Mucosa of rectum (tissue), 2 donors: ENCODE measurements around the gene SECISBP2.

Experiments used
- H3K27ac ChIP-seq, 2 donors: one replicate each; pipeline ENCODE4 v1.7.0; 2013; ENCODE audit warnings: inconsistent platforms in 2 of 2, low read depth in 2 of 2, low read length in 2 of 2
- H3K27me3 ChIP-seq, 2 donors: one replicate each; pipeline ENCODE4 v1.7.0; 2013; ENCODE audit warnings: low read length in 2 of 2; ENCODE audit not compliant: control insufficient read depth in 2 of 2, insufficient read depth in 2 of 2
- H3K36me3 ChIP-seq, 2 donors: one replicate each; pipeline ENCODE4 v1.7.0; 2013; ENCODE audit warnings: low read length in 2 of 2; ENCODE audit not compliant: control insufficient read depth in 2 of 2, insufficient read depth in 2 of 2
- H3K4me1 ChIP-seq, 2 donors: one replicate each; pipeline ENCODE4 v1.7.0; 2013; ENCODE audit warnings: low read length in 2 of 2, mild to moderate bottlenecking in 1 of 2; ENCODE audit not compliant: control insufficient read depth in 2 of 2, insufficient read depth in 2 of 2
- H3K4me3 ChIP-seq, 2 donors: one replicate each; pipeline ENCODE4 v1.7.0; 2013; ENCODE audit warnings: low read length in 2 of 2
- H3K9ac ChIP-seq, 2 donors: one replicate each; pipeline ENCODE4 v1.7.0; 2013; ENCODE audit warnings: low read length in 2 of 2, low read depth in 1 of 2, mild to moderate bottlenecking in 1 of 2
- H3K9me3 ChIP-seq, 2 donors: one replicate each; pipeline ENCODE4 v1.7.0; 2013; ENCODE audit warnings: low read length in 2 of 2; ENCODE audit not compliant: control insufficient read depth in 2 of 2
- donor health status: healthy.
- donor health status: Normal muscosa, but diverticular disease.

The SECISBP2 gene

DNA sequence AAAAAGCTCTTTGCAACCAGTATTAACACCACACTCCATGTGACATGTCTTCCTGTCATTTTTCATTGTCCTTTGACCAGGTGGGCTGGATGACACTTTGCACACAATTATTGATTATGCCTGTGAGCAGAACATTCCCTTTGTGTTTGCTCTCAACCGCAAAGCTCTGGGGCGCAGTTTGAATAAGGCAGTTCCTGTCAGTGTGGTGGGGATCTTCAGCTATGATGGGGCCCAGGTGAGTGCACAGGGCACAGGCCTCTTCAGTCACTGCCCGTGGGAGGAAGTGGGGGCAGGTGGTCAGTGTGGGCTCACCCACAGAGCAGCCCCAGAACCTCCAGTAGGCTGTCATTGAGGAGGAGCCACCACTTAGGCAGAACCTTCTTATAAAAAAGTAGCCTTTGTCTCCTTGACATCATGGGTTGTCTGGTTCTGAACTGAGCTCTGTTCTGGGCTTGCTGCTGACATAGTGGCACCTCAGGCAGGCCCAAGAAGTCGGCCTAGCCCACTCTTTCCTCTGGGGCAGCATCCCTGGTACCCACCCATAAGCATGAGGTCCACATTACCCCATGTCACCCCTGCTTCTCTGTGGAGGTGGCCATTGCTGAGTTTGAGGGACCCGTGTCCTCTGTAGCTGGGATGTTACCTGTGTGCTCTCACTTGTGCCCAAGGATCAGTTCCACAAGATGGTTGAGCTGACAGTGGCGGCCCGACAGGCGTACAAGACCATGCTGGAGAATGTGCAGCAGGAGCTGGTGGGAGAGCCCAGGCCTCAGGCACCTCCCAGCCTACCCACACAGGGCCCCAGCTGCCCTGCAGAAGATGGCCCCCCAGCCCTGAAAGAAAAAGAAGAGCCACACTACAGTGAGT, 39.3 kb downstream of the SECISBP2 start:
- no peaks in the 10 kb centered on the region for H3K9me3 ChIP-seq
- no peak overlapping the region for H3K9ac ChIP-seq
- H3K27me3 ChIP-seq, result no peaks in the 10 kb centered on the region
- H3K4me1 ChIP-seq, result no peaks in the 10 kb centered on the region
- no peak overlapping the region for H3K27ac ChIP-seq
- H3K4me3 ChIP-seq, result no peak overlapping the region
- H3K36me3 ChIP-seq, result peaks cover 76 to 92% of the 10 kb centered on the region in 2 donors

DNA sequence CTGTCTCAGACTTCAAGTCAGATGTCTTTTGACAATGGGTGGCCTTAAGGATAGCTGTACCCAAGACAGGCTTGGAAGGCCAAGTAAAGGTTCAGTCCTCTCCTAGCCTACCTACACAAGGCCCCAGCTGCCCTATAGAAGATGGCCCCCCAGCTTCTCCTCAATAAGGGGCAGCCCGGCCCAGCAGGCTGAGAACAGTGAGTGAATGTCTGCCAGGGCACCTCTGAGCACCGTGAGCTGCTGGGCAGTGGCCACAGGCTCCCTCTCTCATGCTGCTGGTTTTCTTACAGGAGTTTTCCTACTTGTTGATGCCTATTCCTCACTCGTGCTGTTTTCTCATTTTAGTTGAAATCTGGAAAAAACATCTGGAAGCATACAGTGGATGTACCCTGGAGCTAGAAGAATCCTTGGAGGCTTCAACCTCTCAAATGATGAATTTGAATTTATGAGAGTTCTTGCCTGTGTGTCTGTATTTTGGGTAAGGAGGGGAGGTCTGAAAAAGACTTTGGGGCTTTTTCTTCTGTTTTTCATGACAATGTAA, 40.1 kb downstream of the SECISBP2 start:
- H3K27ac ChIP-seq, result no peak overlapping the region
- no peaks in the 10 kb centered on the region for H3K9me3 ChIP-seq
- H3K4me3 ChIP-seq, result no peak overlapping the region
- peaks cover 70 to 85% of the 10 kb centered on the region in 2 donors for H3K36me3 ChIP-seq
- H3K4me1 ChIP-seq, result no peaks in the 10 kb centered on the region
- no peak overlapping the region for H3K9ac ChIP-seq
- H3K27me3 ChIP-seq, result no peaks in the 10 kb centered on the region

DNA sequence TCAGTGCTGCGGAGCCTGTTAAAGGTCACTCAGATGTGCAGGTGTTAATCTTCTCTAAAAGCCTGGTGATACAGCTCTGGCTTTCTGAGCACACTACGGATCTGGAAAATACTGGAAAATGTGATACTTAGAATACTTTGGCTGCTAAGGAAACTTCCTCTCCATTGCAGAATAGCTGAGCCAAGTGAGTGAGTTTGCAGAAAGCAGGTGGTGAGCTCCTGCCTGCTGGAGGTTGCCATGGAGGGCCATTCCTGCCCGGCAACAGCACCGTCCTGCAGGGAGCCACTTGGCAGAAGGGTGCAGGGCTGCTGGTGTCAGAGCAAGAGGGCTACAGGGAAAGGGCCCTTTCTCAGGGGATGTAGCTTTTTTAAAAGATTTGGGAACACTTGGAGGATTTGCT, 40.7 kb downstream of the SECISBP2 start:
- no peaks in the 10 kb centered on the region for H3K27me3 ChIP-seq
- H3K9me3 ChIP-seq, result no peaks in the 10 kb centered on the region
- H3K4me1 ChIP-seq, result no peaks in the 10 kb centered on the region
- no peak overlapping the region for H3K9ac ChIP-seq
- no peak overlapping the region for H3K27ac ChIP-seq
- H3K36me3 ChIP-seq, result peaks cover 68 to 80% of the 10 kb centered on the region in 2 donors
- no peak overlapping the region for H3K4me3 ChIP-seq

DNA sequence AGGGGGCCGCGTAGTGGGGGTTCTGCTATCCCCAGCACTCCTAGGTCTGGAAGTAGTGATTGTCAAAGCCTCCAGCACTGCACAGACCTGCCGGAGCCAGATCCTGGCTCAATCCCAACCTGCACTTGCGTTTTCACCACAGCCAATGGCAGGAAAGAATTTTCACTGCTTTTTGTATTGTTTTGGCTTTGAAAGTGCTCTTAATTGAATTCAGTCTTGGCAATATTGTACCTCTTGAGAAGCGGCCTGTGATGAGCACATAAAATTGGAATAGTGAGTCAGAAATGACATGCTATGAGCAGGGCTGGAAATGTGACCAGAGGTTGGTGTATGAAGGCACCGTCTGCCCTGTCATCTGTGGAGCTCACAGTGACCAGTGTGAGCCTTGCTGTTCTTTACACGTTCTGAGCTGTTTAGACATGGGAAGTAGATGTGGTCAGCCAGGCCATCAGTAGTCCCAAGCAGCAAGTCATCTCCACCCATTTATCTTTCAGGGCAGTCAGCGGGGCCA, 41.5 kb downstream of the SECISBP2 start:
- H3K36me3 ChIP-seq, result peaks cover 61 to 72% of the 10 kb centered on the region in 2 donors
- H3K4me3 ChIP-seq, result no peak overlapping the region
- H3K4me1 ChIP-seq, result no peaks in the 10 kb centered on the region
- no peaks in the 10 kb centered on the region for H3K9me3 ChIP-seq
- no peaks in the 10 kb centered on the region for H3K27me3 ChIP-seq
- no peak overlapping the region for H3K27ac ChIP-seq
- no peak overlapping the region for H3K9ac ChIP-seq

DNA sequence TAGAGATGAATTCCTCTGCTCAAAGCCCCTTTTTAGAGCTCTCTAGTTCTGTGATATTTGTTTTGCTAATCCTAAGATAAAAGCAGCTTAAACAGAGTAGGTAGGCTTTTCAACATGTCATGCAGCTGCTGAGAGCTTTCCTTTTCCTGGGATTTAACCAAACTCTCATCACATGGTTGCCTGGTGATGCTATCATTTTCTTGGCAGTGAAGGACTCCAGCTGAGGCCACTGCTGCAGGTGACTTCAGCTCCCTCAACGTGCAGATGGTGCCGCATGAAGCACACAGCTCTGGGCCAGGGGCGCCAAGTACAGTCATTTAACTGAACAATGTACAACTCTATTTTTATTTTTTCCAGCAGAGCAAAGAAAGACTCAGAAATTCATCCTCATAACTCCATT, 42.2 kb downstream of the SECISBP2 start:
- Histone ChIP-seq H3K4me1 (no peaks in the 10 kb centered on the region), H3K4me3 (no peak overlapping the region), H3K36me3 (peaks cover 59 to 66% of the 10 kb centered on the region in 2 donors), H3K9me3 (no peaks in the 10 kb centered on the region), H3K9ac (no peak overlapping the region), H3K27me3 (no peaks in the 10 kb centered on the region), H3K27ac (no peak overlapping the region)

DNA sequence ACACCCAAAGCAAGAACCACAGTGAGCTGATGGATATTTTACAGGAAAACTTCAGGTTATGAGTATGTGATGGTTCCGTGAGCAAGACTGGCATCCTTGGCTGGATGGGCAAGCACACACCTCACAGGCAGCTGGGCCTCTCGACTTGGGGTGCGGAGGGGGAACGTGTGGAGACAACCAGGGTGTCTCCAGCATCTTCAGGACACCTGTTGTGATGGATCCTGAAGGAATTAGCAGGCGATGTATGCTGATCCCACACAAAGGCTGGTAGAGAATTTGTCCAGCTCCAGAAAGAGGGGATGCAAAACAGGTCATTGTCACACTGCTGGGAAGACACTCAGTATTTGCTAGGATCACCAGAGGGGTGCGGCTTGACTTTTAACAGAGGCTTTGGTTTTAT, 42.7 kb downstream of the SECISBP2 start:
- Histone ChIP-seq H3K4me1 (no peaks in the 10 kb centered on the region), H3K27me3 (no peaks in the 10 kb centered on the region), H3K9me3 (no peaks in the 10 kb centered on the region), H3K27ac (no peak overlapping the region), H3K4me3 (no peak overlapping the region), H3K9ac (no peak overlapping the region), H3K36me3 (peaks cover 54 to 60% of the 10 kb centered on the region in 2 donors)

DNA sequence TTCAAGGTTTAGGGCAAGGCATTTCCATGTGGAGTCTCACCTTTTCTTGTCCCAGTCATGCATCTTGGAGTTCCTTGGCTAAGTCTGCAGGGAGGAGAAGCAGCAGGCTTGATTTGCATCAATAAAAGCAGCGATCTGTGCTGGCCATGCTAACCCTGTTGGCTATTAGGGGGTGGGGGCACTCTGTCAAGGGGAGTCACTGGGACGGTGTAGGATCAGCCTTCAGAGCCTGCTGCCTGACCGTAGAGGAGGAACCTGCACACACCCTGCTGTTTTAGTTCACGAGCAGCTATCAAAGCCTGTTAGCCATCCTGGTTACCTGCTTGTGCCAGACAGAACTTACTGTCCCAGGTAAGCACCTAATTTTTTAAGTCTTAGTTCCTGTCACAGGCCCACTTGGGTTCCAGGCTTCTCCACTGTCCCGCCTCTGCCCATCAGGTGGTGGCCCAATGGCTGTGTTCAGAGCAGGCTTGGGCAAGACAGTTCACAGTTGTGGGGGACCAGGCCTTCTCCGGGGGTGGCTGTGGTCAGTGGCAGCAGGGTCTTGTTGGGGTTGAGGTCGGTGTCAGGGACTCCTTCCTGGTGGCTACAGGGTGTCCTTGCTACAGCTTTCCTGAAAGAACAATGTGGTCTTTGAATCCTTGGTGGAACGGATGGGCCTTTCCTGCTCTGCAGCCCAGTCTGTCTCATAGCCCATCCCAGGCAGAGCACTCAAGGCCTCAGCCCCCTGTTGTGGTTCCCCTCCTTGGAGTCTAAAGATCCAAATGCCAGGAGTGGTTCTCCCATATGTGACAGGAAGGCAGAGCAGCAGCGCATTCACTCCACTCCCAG, 43.7 kb downstream of the SECISBP2 start:
- Histone ChIP-seq H3K9ac (no peak overlapping the region), H3K9me3 (no peaks in the 10 kb centered on the region), H3K27me3 (no peaks in the 10 kb centered on the region), H3K36me3 (peaks cover 46 to 50% of the 10 kb centered on the region in 2 donors), H3K4me1 (no peaks in the 10 kb centered on the region), H3K4me3 (no peak overlapping the region), H3K27ac (no peak overlapping the region)

DNA sequence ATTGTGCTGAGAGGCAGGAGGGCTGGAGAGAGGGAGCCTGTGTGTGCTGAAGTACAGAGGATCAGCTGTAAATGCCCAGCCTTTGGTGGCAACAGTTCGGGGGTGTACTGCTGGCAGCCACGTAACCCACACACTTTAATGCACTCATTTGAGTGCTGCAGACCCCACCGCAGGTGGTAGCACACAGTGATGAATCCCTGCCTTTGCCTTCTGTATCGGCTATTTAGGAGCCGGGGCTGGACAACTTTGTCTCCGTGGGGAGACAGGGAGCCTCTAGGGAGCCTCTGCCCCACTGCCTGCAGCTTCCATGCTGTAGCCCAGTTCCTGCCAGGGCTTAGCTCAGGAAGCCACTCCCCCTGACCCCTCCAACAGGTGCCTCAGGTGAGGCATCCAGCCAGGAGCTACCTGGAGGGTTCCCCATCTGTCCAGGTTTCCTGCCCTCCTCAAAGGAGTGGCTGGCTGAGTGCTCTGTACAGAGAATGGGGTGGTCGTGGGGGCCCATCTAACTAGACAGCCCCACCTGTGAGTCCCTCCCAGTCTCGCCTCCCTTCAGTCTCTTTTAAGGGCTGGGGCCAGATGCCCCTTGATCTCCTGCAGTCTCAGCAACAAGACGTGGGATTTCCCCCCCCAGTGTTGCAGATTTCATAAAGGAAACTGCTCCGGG, 44.5 kb downstream of the SECISBP2 start:
- H3K27ac ChIP-seq, result no peak overlapping the region
- H3K4me3 ChIP-seq, result no peak overlapping the region
- H3K9ac ChIP-seq, result no peak overlapping the region
- no peaks in the 10 kb centered on the region for H3K9me3 ChIP-seq
- H3K36me3 ChIP-seq, result peaks cover 39 to 43% of the 10 kb centered on the region in 2 donors
- H3K27me3 ChIP-seq, result no peaks in the 10 kb centered on the region
- H3K4me1 ChIP-seq, result no peaks in the 10 kb centered on the region

DNA sequence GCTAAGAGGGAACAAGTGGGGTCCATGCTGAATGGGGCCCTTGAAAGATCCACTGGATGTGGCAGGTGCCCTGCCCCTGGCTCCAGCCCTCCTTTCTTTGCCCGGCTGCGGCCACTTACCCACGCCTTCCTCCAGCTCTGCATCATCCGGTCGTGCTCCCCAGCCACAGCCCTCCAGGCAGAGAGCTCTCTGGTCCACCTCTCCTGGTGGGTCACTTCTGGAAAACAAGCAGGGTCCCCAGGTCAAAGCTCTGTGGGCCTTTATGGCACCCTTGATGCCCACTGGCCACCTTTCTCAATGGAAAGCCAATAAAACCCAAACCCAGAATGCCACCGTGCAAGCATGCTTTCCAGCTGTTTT, 45.0 kb downstream of the SECISBP2 start:
- Histone ChIP-seq H3K27ac (no peak overlapping the region), H3K9me3 (no peaks in the 10 kb centered on the region), H3K36me3 (peaks cover 34 to 38% of the 10 kb centered on the region in 2 donors), H3K27me3 (no peaks in the 10 kb centered on the region), H3K4me3 (no peak overlapping the region), H3K9ac (no peak overlapping the region), H3K4me1 (no peaks in the 10 kb centered on the region)
